ENCODE data around the gene KCNAB2.

Gene KCNAB2

DNA sequence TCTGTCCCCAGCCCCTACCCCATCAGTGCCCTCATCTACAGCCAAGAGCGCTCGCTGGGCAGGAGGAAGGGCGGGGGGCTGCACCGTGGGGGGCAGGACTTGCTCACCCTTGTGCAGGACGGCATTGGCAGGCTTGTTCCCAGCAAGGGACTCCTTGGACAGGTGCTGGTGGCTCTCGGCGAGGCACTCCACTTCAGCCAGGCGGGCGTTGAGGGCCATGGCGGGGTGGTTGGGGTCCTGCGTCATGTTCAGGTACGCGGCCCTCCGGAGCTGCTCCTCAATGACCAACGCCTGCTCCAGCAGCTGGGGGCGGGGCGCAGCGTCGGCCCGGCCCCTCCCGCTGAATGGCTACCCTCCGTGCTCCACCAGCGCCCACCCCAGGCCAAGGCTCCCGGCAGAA lies 64.0 kb downstream of the KCNAB2 start:
- H3K4me3 ChIP-seq (replicated peaks in 1 of 2; ENCODE audit: low read depth in 2 of 2, low read length in 2 of 2): no peak overlapping the region
- DNase-seq (ENCODE audit: low read depth in 2 of 2): no peak
- TF ChIP-seq, protein P1, sequence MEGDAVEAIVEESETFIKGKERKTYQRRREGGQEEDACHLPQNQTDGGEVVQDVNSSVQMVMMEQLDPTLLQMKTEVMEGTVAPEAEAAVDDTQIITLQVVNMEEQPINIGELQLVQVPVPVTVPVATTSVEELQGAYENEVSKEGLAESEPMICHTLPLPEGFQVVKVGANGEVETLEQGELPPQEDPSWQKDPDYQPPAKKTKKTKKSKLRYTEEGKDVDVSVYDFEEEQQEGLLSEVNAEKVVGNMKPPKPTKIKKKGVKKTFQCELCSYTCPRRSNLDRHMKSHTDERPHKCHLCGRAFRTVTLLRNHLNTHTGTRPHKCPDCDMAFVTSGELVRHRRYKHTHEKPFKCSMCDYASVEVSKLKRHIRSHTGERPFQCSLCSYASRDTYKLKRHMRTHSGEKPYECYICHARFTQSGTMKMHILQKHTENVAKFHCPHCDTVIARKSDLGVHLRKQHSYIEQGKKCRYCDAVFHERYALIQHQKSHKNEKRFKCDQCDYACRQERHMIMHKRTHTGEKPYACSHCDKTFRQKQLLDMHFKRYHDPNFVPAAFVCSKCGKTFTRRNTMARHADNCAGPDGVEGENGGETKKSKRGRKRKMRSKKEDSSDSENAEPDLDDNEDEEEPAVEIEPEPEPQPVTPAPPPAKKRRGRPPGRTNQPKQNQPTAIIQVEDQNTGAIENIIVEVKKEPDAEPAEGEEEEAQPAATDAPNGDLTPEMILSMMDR (IDR thresholded peaks at IDR 0.05; ENCODE audit: low read depth, low read length): no peak

DNA sequence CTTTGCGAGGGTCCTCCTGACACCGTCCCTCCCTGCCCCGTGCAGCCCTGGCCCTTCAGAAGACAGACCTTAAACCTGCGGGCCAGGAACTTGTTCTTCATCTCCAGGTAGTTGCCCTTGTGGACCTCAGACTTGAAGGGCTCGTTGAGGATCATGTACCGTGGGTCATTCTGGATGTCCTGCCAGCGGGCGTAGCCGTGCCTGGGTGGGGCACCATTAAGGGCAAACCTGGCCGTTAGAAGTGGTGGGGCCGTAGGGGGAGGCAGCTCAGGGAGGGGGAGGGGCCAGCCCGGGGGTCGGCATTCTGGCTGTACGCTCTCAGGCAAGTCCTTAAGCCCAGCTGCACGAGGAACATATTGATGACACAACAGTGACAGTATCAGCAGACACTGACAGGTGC lies 64.6 kb downstream of the KCNAB2 start:
- TF ChIP-seq, protein P1 (IDR thresholded peaks at IDR 0.05; ENCODE audit: low read depth, low read length): no peak
- no peak overlapping the region for H3K4me3 ChIP-seq (replicated peaks in 1 of 2; ENCODE audit: low read depth in 2 of 2, low read length in 2 of 2)
- DNase-seq (ENCODE audit: low read depth in 2 of 2): no peak

DNA sequence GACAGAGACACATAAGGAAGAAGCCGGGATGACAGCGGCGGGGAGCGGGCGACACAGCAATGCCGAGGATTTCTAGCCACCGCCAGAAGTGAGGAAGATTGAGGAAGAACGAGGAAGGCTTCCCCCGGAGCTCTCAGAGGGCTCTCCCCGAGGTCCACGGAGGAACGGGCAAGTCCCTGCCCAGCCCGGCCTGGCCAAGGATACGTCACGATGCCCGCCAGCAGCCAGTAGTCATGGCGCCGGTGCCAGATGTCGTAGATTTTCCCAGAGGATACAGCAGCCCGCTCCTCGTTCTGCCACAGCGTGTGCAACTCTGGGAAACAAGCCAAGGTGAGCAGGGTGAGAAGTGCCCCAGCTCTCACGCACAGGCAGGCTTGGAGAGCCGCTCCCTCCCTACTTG lies 65.9 kb downstream of the KCNAB2 start:
- DNase-seq (ENCODE audit: low read depth in 2 of 2): no peak
- H3K4me3 ChIP-seq (replicated peaks in 1 of 2; ENCODE audit: low read depth in 2 of 2, low read length in 2 of 2): no peak overlapping the region
- TF ChIP-seq, protein P1 (IDR thresholded peaks at IDR 0.05; ENCODE audit: low read depth, low read length): no peak

DNA sequence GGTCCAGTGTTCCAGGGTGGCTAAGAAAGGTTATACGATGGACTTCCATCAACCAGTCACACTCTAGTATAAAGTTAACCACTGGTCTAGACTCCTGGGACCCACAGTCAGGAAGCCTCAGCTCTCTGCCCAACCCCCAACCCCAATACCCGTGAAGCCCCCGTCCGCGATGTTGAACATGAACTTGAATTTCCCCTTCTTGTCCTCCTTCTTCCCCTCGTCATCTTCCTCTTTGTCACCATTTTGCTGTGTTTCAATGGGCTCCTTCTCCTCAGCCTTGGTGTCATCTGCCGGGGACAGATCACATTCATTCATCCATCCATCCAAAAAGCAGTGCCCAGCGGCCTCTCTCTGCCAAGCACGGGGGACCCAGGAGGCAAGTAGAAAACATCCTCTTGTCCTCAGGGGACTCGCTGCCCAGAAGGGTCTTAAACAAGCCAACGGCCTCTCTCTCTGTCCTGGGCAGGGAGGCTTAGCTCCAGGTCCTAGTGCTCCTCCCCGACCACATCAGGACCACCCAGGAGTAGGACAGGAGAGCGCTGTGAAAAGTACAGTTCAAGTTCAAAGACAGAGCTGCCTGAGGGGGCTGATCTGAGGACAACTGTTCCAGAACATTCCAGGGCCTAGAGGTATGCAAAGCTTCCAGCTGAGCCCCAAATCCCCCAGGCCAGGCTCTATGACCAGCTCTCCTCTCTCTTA lies 66.5 kb downstream of the KCNAB2 start:
- TF ChIP-seq, protein P1 (IDR thresholded peaks at IDR 0.05; ENCODE audit: low read depth, low read length): no peak
- H3K4me3 ChIP-seq (replicated peaks in 1 of 2; ENCODE audit: low read depth in 2 of 2, low read length in 2 of 2): no peak overlapping the region
- no peak for DNase-seq (ENCODE audit: low read depth in 2 of 2)

DNA sequence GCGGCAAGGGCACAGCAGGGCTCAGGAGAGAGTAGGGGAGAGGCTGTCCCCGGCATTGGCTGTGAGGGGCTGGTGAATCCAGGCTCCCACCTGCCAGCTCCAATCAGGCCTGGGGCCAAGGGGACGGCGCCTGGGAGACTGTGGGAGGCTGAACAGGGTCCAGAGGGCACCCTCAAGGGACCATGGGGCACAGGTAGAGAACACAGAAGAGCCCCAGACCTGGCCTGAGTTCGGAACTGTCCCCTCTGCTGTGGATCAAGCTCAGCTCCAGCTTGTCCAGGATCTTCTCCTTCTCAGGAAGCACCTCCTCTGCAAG lies 67.0 kb downstream of the KCNAB2 start:
- no peak for DNase-seq (ENCODE audit: low read depth in 2 of 2)
- H3K4me3 ChIP-seq (replicated peaks in 1 of 2; ENCODE audit: low read depth in 2 of 2, low read length in 2 of 2): no peak overlapping the region
- TF ChIP-seq, protein P1 (IDR thresholded peaks at IDR 0.05; ENCODE audit: low read depth, low read length): no peak

DNA sequence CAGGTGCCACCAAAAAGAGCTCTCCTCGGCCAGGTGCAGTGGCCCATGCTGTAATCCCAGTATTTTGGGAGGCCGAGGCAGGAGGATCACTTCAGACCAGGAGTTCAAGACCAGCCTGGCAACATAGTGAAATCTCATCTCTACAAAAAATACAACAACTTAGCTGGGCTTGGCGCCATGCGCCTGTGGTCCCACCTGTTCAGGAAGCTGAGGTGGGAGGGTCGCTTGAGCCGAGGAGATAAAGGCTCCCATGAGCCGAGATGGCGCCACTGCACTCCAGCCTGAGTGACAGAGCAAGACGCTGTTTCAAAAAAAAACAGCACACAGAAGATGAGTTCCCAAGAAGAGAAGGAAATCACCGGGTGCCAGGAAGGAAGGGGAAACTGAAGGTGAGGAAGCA lies 67.4 kb downstream of the KCNAB2 start:
- TF ChIP-seq, protein P1 (IDR thresholded peaks at IDR 0.05; ENCODE audit: low read depth, low read length): no peak
- no peak for DNase-seq (ENCODE audit: low read depth in 2 of 2)
- H3K4me3 ChIP-seq (replicated peaks in 1 of 2; ENCODE audit: low read depth in 2 of 2, low read length in 2 of 2): no peak overlapping the region

DNA sequence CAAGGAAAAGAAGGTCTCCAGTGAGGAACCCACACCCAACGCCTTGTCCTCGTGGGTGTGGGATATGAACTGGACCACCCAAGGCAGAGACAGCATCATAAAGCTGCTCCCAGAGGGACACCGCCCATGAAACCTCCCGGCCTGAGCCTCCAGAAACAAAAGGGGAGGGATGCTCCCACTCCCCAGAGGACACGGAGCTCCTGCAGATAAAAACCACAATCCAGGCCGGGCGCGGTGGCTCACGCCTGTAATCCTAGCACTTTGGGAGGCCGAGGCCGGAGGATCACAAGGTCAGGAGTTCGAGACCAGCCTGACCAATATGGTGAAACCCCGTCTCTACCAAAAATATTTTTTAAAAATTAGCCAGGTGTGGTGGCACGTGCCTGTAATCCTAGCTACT lies 68.1 kb downstream of the KCNAB2 start:
- no peak for DNase-seq (ENCODE audit: low read depth in 2 of 2)
- TF ChIP-seq, protein P1 (IDR thresholded peaks at IDR 0.05; ENCODE audit: low read depth, low read length): no peak
- H3K4me3 ChIP-seq (replicated peaks in 1 of 2; ENCODE audit: low read depth in 2 of 2, low read length in 2 of 2): no peak overlapping the region

Data from cardiac fibroblast (primary cell).